H1 (cell line): ENCODE data around the gene MYH2. TPM values are rescaled to one million over a fixed set of nuclear protein-coding genes. Genes with fewer than 3 reads are reported as not detected.
"Not testable (repeated sequence)": the region's sequence is repeated elsewhere in the genome, so short reads cannot be mapped to it uniquely, and the experiment has no call there.

ENCODE experiments used
- CTCF ChIA-PET: fragments of 300-600 bp; sonication (Branson Sonifier 250); formaldehyde crosslinking; loops from one replicate; lab custom pipeline; 2021; ENCODE audit not compliant: partially characterized antibody; lab: Charles Lee
- POLR2A ChIA-PET: fragments of 300-600 bp; sonication (Branson Sonifier 250); formaldehyde crosslinking; loops from one replicate; lab custom pipeline; 2021; ENCODE audit warnings: inconsistent platforms; ENCODE audit not compliant: partially characterized antibody; lab: Charles Lee
- DNase-seq, 2 experiments: peaks; one replicate each; pipeline versions ENCODE4 v3.0.0 to v3.0.0-alpha.2; 2010 to 2022; ENCODE audit warnings: low spot score in 2 of 2, low read depth in 1 of 2, mixed read lengths in 1 of 2
- FAIRE-seq: peaks from 2 replicates; lab custom pipeline; 2011; peaks lifted over from hg19 to GRCh38; lab: Jason Lieb, UNC
- H2AFZ ChIP-seq: 2 replicates; pipeline ENCODE4 v1.8.1; 2012; ENCODE audit warnings: low read length, inconsistent platforms
- H2AK5ac ChIP-seq: 2 replicates; pipeline ENCODE4 v1.6.1; 2013; ENCODE audit warnings: low read depth, low read length
- H2BK120ac ChIP-seq: replicated peaks from 2 replicates; pipeline ENCODE3; 2013; ENCODE audit warnings: low read depth, low read length, inconsistent platforms
- H2BK12ac ChIP-seq: 2 replicates; pipeline ENCODE4 v1.6.1; 2013; ENCODE audit warnings: low read depth, low read length
- H2BK15ac ChIP-seq: 2 replicates; pipeline ENCODE4 v1.6.1; 2013; ENCODE audit warnings: low read length
- H2BK20ac ChIP-seq: 2 replicates; pipeline ENCODE4 v1.6.1; 2013; ENCODE audit warnings: low read length
- H2BK5ac ChIP-seq: 2 replicates; pipeline ENCODE4 v1.6.1; 2013; ENCODE audit warnings: low read depth, low read length
- H3K14ac ChIP-seq: 2 replicates; pipeline ENCODE4 v1.6.1; 2013; ENCODE audit warnings: inconsistent platforms; ENCODE audit not compliant: insufficient read length
- H3K18ac ChIP-seq: 2 replicates; pipeline ENCODE4 v1.6.1; 2013; ENCODE audit warnings: low read length; ENCODE audit errors: extremely low read depth
- H3K23ac ChIP-seq: 2 replicates; pipeline ENCODE4 v1.6.1; 2013; ENCODE audit warnings: inconsistent platforms; ENCODE audit not compliant: insufficient read length
- H3K23me2 ChIP-seq: 2 replicates; pipeline ENCODE4 v1.6.1; 2013; ENCODE audit warnings: low read depth, low read length
- H3K27ac ChIP-seq: 2 replicates; pipeline ENCODE4 v1.6.1; 2011; ENCODE audit warnings: low read depth, low read length, inconsistent platforms
- H3K27me3 ChIP-seq, 4 experiments: replicated peaks in 1 of 4; 1 replicate in 1 of 4; 2 replicates in 3 of 4; pipeline versions ENCODE4 v1.6.1 to v1.8.1; 2011 to 2013; ENCODE audit warnings: low read length in 3 of 4, mild to moderate bottlenecking in 3 of 4, inconsistent platforms in 2 of 4, mixed read lengths in 2 of 4, moderate library complexity in 1 of 4; ENCODE audit not compliant: control insufficient read depth in 3 of 4, insufficient read depth in 3 of 4; ENCODE audit errors: extremely low read depth in 1 of 4
- H3K36me3 ChIP-seq, 4 experiments: 2 replicates each; pipeline versions ENCODE4 v1.6.1 to v1.8.1; 2011 to 2013; ENCODE audit warnings: mild to moderate bottlenecking in 4 of 4, low read length in 3 of 4, moderate library complexity in 2 of 4, control low read depth in 1 of 4, inconsistent platforms in 1 of 4; ENCODE audit not compliant: insufficient read depth in 4 of 4, control insufficient read depth in 2 of 4
- H3K4ac ChIP-seq: replicated peaks from 2 replicates; pipeline ENCODE3; 2013; ENCODE audit warnings: low read length, low read depth, mixed read lengths, inconsistent platforms; ENCODE audit not compliant: insufficient read length
- H3K4me1 ChIP-seq, 4 experiments: replicated peaks in 1 of 4; 1 replicate in 1 of 4; 2 replicates in 3 of 4; pipeline versions ENCODE4 v1.6.1 to v1.8.1; 2011 to 2013; ENCODE audit warnings: low read length in 3 of 4, inconsistent platforms in 2 of 4, mixed read lengths in 1 of 4; ENCODE audit not compliant: insufficient read depth in 4 of 4, control insufficient read depth in 3 of 4
- H3K4me2 ChIP-seq, 2 experiments: 2 replicates each; pipeline versions ENCODE4 v1.6.1 to v1.8.1; 2011 to 2013; ENCODE audit warnings: low read depth in 2 of 2, low read length in 2 of 2, control low read depth in 1 of 2, inconsistent platforms in 1 of 2, mild to moderate bottlenecking in 1 of 2; ENCODE audit not compliant: insufficient read depth in 1 of 2
- H3K4me3 ChIP-seq, 4 experiments: fragments of 200-600, 300-600 bp in 1 of 4; sonication (generic), shearing (Covaris generic), sonication (Bioruptor Twin) in 1 of 4; 2 replicates each; pipeline versions ENCODE4 v1.5.1 to v1.8.1; 2011 to 2016; ENCODE audit warnings: low read length in 4 of 4, low read depth in 3 of 4, control low read depth in 2 of 4, inconsistent platforms in 2 of 4, mild to moderate bottlenecking in 2 of 4, mixed read lengths in 1 of 4, moderate library complexity in 1 of 4; ENCODE audit not compliant: insufficient read depth in 2 of 4; ENCODE audit errors: extremely low read depth in 1 of 4
- H3K56ac ChIP-seq: replicated peaks from 2 replicates; pipeline ENCODE3; 2013; ENCODE audit warnings: low read depth, mild to moderate bottlenecking, mixed read lengths, low read length, inconsistent platforms; ENCODE audit not compliant: insufficient read length
- H3K79me1 ChIP-seq: 2 replicates; pipeline ENCODE4 v1.6.1; 2013; ENCODE audit warnings: low read depth, low read length, control low read depth
- H3K79me2 ChIP-seq, 2 experiments: 2 replicates each; pipeline versions ENCODE4 v1.6.1 to v1.8.1; 2012 to 2013; ENCODE audit warnings: low read length in 2 of 2, mild to moderate bottlenecking in 2 of 2, inconsistent platforms in 1 of 2; ENCODE audit not compliant: insufficient read depth in 2 of 2, control insufficient read depth in 1 of 2
- H3K9ac ChIP-seq, 4 experiments: replicated peaks in 1 of 4; 1 replicate in 1 of 4; 2 replicates in 3 of 4; pipeline versions ENCODE4 v1.6.1 to v1.8.1; 2011 to 2013; ENCODE audit warnings: low read depth in 3 of 4, low read length in 3 of 4, control low read depth in 2 of 4, mild to moderate bottlenecking in 2 of 4, moderate library complexity in 2 of 4, inconsistent platforms in 1 of 4; ENCODE audit errors: extremely low read depth in 1 of 4
- H3K9me3 ChIP-seq, 2 experiments: 2 replicates each; pipeline versions ENCODE4 v1.6.1 to v1.8.1; 2012 to 2013; ENCODE audit warnings: mild to moderate bottlenecking in 2 of 2, moderate library complexity in 2 of 2, control low read depth in 1 of 2, inconsistent platforms in 1 of 2, low read depth in 1 of 2, low read length in 1 of 2, mixed read lengths in 1 of 2; ENCODE audit not compliant: insufficient read depth in 2 of 2
- H4K20me1 ChIP-seq, 2 experiments: replicated peaks in 1 of 2; 2 replicates each; pipeline versions ENCODE3 to v1.8.1; 2011 to 2013; ENCODE audit warnings: inconsistent platforms in 2 of 2, low read length in 2 of 2, mild to moderate bottlenecking in 1 of 2; ENCODE audit not compliant: insufficient read depth in 2 of 2, control insufficient read depth in 1 of 2
- H4K5ac ChIP-seq: 2 replicates; pipeline ENCODE4 v1.6.1; 2013; ENCODE audit warnings: low read length, low read depth, mixed read lengths, inconsistent platforms; ENCODE audit not compliant: insufficient read length
- H4K8ac ChIP-seq: 2 replicates; pipeline ENCODE4 v1.8.0; 2013; ENCODE audit warnings: mild to moderate bottlenecking, moderate library complexity, low read length, inconsistent platforms; ENCODE audit not compliant: insufficient read depth; ENCODE audit errors: extremely low read depth
- H4K91ac ChIP-seq: replicated peaks from 2 replicates; pipeline ENCODE3; 2013; ENCODE audit warnings: low read length, mixed read lengths, inconsistent platforms; ENCODE audit not compliant: insufficient read length
- RAD21 ChIP-seq, 2 experiments: IDR thresholded peaks in 1 of 2; conservative IDR thresholded peaks in 1 of 2; 2 replicates each; pipeline ENCODE4 v1.6.1; 2011; ENCODE audit warnings: low read depth in 2 of 2, low read length in 2 of 2, improper control_type of control experiment in 1 of 2, inconsistent platforms in 1 of 2, mild to moderate bottlenecking in 1 of 2, moderate library complexity in 1 of 2
- WGBS, 2 experiments: shearing (Covaris generic) in 1 of 2; methylation state at CpG; one replicate each; pipeline versions ENCODE4 v1.1.6 to v1.1.7; 2013 to 2015; ENCODE audit warnings: low lambda C conversion rate in 2 of 2, mixed read lengths in 2 of 2, inconsistent platforms in 1 of 2, low coverage in 1 of 2, missing lambda C conversion rate in 1 of 2; ENCODE audit not compliant: insufficient replicate concordance in 2 of 2, insufficient coverage in 1 of 2, insufficient read length in 1 of 2; ENCODE audit errors: extremely low coverage in 1 of 2, missing lambda C conversion rate in 1 of 2; 5-methylcytosine and 5-hydroxymethylcytosine counted together
- polyA plus RNA-seq, 7 experiments: library from polyadenylated mRNA; depleted of rRNA in 3 of 7; stranded (reverse) in 5 of 7; unstranded in 2 of 7; fragments of >200 nt in 5 of 7; fragments of 200-250 nt in 2 of 7; gene quantifications; 1 replicate in 5 of 7; 2 replicates in 1 of 7; 4 replicates in 1 of 7; pipeline versions ENCODE4 v1.2.1 to v1.2.3, GENCODE V29; 2011 to 2013; ENCODE audit warnings: missing spikeins in 2 of 7, mixed read lengths in 2 of 7
- total RNA-seq: library from RNA; stranded (reverse); fragmentation: NEBNext Ultra II Directional; extraction: Animal tissue kit (Norgen Biotek cat#: 25700); gene quantifications from 2 replicates; pipeline ENCODE4 v1.2.1, GENCODE V29; 2021
- TF ChIP-seq, protein P1 (sequence below), 3 experiments: IDR thresholded peaks; 1 replicate in 2 of 3; 2 replicates in 1 of 3; pipeline versions ENCODE4 v1.5.1 to v1.6.1; 2011; ENCODE audit warnings: low read length in 3 of 3, mild to moderate bottlenecking in 3 of 3, inconsistent platforms in 2 of 3, low read depth in 1 of 3, moderate library complexity in 1 of 3; ENCODE audit not compliant: insufficient read depth in 1 of 3; ENCODE audit errors: control extremely low read depth in 1 of 3

Gene MYH2
- total and polyA plus RNA-seq, 2 of the 8 experiments (the other 6 are each of a cell fraction or from before 2014, with no cell fraction given): 1.0 to 9.0 TPM

- H2BK20ac ChIP-seq, DNase-seq, H3K23me2 ChIP-seq, H3K56ac ChIP-seq, H3K27ac ChIP-seq, H3K79me2 ChIP-seq, H2BK120ac ChIP-seq, H3K79me1 ChIP-seq, CTCF ChIA-PET, H3K9ac ChIP-seq, H2BK15ac ChIP-seq, H3K9me3 ChIP-seq, H3K23ac ChIP-seq, H3K14ac ChIP-seq, H4K20me1 ChIP-seq, H3K4ac ChIP-seq, H2AK5ac ChIP-seq, H3K27me3 ChIP-seq, H3K4me2 ChIP-seq, H4K8ac ChIP-seq, POLR2A ChIA-PET, H3K4me3 ChIP-seq, H3K18ac ChIP-seq, H4K91ac ChIP-seq, H4K5ac ChIP-seq, H3K36me3 ChIP-seq, H2BK5ac ChIP-seq, H2BK12ac ChIP-seq, H2AFZ ChIP-seq, H3K4me1 ChIP-seq: not testable (repeated sequence)
- WGBS, 2 experiments: 63% methylated on average over 5 of the region's 5 CpGs; no CpG with 5 or more reads in 1 of the 2 experiments
- peak; percentile 94 for FAIRE-seq
- peak in 1 of 2 experiments; percentile 15; a peak in 1 of 4 replicates for TF ChIP-seq RAD21 (IDR thresholded peaks at IDR 0.05 in 1 of 2, conservative IDR thresholded peaks at IDR 0.05 in 1 of 2; ENCODE audit: low read depth in 2 of 2, low read length in 2 of 2)
- TF ChIP-seq, protein P1, sequence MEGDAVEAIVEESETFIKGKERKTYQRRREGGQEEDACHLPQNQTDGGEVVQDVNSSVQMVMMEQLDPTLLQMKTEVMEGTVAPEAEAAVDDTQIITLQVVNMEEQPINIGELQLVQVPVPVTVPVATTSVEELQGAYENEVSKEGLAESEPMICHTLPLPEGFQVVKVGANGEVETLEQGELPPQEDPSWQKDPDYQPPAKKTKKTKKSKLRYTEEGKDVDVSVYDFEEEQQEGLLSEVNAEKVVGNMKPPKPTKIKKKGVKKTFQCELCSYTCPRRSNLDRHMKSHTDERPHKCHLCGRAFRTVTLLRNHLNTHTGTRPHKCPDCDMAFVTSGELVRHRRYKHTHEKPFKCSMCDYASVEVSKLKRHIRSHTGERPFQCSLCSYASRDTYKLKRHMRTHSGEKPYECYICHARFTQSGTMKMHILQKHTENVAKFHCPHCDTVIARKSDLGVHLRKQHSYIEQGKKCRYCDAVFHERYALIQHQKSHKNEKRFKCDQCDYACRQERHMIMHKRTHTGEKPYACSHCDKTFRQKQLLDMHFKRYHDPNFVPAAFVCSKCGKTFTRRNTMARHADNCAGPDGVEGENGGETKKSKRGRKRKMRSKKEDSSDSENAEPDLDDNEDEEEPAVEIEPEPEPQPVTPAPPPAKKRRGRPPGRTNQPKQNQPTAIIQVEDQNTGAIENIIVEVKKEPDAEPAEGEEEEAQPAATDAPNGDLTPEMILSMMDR (IDR thresholded peaks at IDR 0.05; ENCODE audit: control extremely low read depth in 1 of 3, insufficient read depth in 1 of 3, low read depth in 1 of 3, low read length in 3 of 3): peak in 1 of 3 experiments; percentile 50; a peak in 1 of 4 replicates
Observed at GRCh38 chr17:10543486-10543885, 6.0 kb downstream of the MYH2 start.
